Neural cell (in vitro differentiated cells): ENCODE data around the gene CDK15. TPM values are rescaled to one million over a fixed set of nuclear protein-coding genes. Genes with fewer than 3 reads are reported as not detected.

Experiments used
- H2AFZ ChIP-seq: fragments of 200-600, 300-800 bp; sonication (generic), shearing (Covaris generic); 2 replicates; pipeline ENCODE4 v1.6.0; 2014; ENCODE audit warnings: low read depth, mild to moderate bottlenecking, antibody characterized with exemption, low read length, moderate library complexity
- H3F3A ChIP-seq: fragments of 200-600 bp; shearing (Covaris generic); 2 replicates; pipeline ENCODE4 v1.6.1; 2016; ENCODE audit warnings: mild to moderate bottlenecking, moderate library complexity, mixed read lengths, antibody characterized with exemption, low read length; ENCODE audit not compliant: insufficient read depth, poor library complexity, severe bottlenecking
- H3K27ac ChIP-seq: fragments of 200-600, 300-800 bp; sonication (generic), shearing (Covaris generic); 2 replicates; pipeline ENCODE4 v1.5.1; 2014; ENCODE audit warnings: mild to moderate bottlenecking, low read length, moderate library complexity
- H3K27me3 ChIP-seq: fragments of 300-800, 200-600 bp; sonication (generic), shearing (Covaris generic); 2 replicates; pipeline ENCODE4 v1.6.0; 2014; ENCODE audit warnings: mild to moderate bottlenecking, low read depth, low read length, moderate library complexity; ENCODE audit not compliant: insufficient read depth
- H3K36me3 ChIP-seq: fragments of 300-800, 200-600 bp; sonication (generic), shearing (Covaris generic); 2 replicates; pipeline ENCODE4 v1.5.1; 2014; ENCODE audit warnings: mild to moderate bottlenecking, antibody characterized with exemption, low read length, moderate library complexity; ENCODE audit not compliant: insufficient read depth
- H3K4me2 ChIP-seq: fragments of 300-800, 200-600 bp; sonication (generic), shearing (Covaris generic); 2 replicates; pipeline ENCODE4 v1.6.0; 2014; ENCODE audit warnings: mild to moderate bottlenecking, low read length
- H3K4me3 ChIP-seq: fragments of 300-800, 200-600 bp; sonication (generic), shearing (Covaris generic); 2 replicates; pipeline ENCODE4 v1.5.1; 2014; ENCODE audit warnings: mild to moderate bottlenecking, low read length, moderate library complexity
- H3K79me2 ChIP-seq: fragments of 200-600 bp; shearing (Covaris generic); replicated peaks from 2 replicates; pipeline ENCODE4 v1.6.0; 2014; ENCODE audit warnings: mild to moderate bottlenecking, low read length, moderate library complexity; ENCODE audit not compliant: insufficient read depth
- H3K9ac ChIP-seq: fragments of 300-800, 200-600 bp; sonication (generic), shearing (Covaris generic); 2 replicates; pipeline ENCODE4 v1.6.1; 2016; ENCODE audit warnings: mild to moderate bottlenecking, low read length, mixed read lengths
- H3K9me2 ChIP-seq: fragments of 200-600 bp; shearing (Covaris generic); 2 replicates; pipeline ENCODE4 v1.6.1; 2016; ENCODE audit warnings: mild to moderate bottlenecking, low read length, mixed read lengths; ENCODE audit not compliant: insufficient read depth
- H3K9me3 ChIP-seq: fragments of 200-600, 300-800 bp; sonication (generic), shearing (Covaris generic); 2 replicates; pipeline ENCODE4 v1.6.1; 2016; ENCODE audit warnings: mild to moderate bottlenecking, mixed run types, low read length, moderate library complexity, mixed read lengths
- H4K20me1 ChIP-seq: fragments of 200-600 bp; shearing (Covaris generic); 2 replicates; pipeline ENCODE4 v1.6.1; 2016; ENCODE audit warnings: mild to moderate bottlenecking, mixed run types; ENCODE audit not compliant: insufficient read depth
- CTCF ChIP-seq: fragments of 450-650 bp; IDR thresholded peaks from 2 replicates; pipeline ENCODE4 v1.5.1; 2014; ENCODE audit warnings: antibody characterized with exemption, mild to moderate bottlenecking, moderate library complexity; ENCODE audit not compliant: poor library complexity, severe bottlenecking
- EP300 ChIP-seq: fragments of 450-650 bp; conservative IDR thresholded peaks from 2 replicates; pipeline ENCODE4 v1.6.1; 2014; ENCODE audit warnings: antibody characterized with exemption, mild to moderate bottlenecking, moderate library complexity; ENCODE audit not compliant: poor library complexity, severe bottlenecking
- EZH2 ChIP-seq: fragments of 200-600, 300-800 bp; shearing (Covaris generic), sonication (generic); IDR thresholded peaks from 2 replicates; pipeline ENCODE4 v1.6.1; 2014; ENCODE audit warnings: antibody characterized with exemption, low read length, borderline replicate concordance, mild to moderate bottlenecking; ENCODE audit not compliant: insufficient read depth, poor library complexity, severe bottlenecking
- MXI1 ChIP-seq: fragments of 450-650 bp; conservative IDR thresholded peaks from 2 replicates; pipeline ENCODE4 v1.6.1; 2014; ENCODE audit warnings: antibody characterized with exemption, mild to moderate bottlenecking; ENCODE audit not compliant: poor library complexity, severe bottlenecking
- POLR2AphosphoS5 ChIP-seq: IDR thresholded peaks from 2 replicates; pipeline ENCODE4 v1.6.1; 2012
- RAD21 ChIP-seq: fragments of 450-650 bp; conservative IDR thresholded peaks from 2 replicates; pipeline ENCODE4 v1.6.1; 2014; ENCODE audit warnings: antibody characterized with exemption, mild to moderate bottlenecking, moderate library complexity
- SMC3 ChIP-seq: fragments of 450-650 bp; conservative IDR thresholded peaks from 2 replicates; pipeline ENCODE4 v1.6.1; 2014; ENCODE audit warnings: antibody characterized with exemption, mild to moderate bottlenecking, moderate library complexity; ENCODE audit not compliant: poor library complexity
- TAF1 ChIP-seq: IDR thresholded peaks from 2 replicates; pipeline ENCODE4 v1.6.1; 2012; ENCODE audit warnings: low read depth
- polyA plus RNA-seq: library from polyadenylated mRNA; depleted of rRNA; stranded (reverse); fragments of >200 nt; gene quantifications from 2 replicates; pipeline ENCODE4 v1.2.3, GENCODE V29; 2014
- TF ChIP-seq, protein P1 (sequence below): IDR thresholded peaks from 2 replicates; pipeline ENCODE4 v1.6.1; 2012; ENCODE audit warnings: borderline replicate concordance

CDK15 gene
- polyA plus RNA-seq, 1 donor from 2014 or later, result 0.09 TPM

DNA sequence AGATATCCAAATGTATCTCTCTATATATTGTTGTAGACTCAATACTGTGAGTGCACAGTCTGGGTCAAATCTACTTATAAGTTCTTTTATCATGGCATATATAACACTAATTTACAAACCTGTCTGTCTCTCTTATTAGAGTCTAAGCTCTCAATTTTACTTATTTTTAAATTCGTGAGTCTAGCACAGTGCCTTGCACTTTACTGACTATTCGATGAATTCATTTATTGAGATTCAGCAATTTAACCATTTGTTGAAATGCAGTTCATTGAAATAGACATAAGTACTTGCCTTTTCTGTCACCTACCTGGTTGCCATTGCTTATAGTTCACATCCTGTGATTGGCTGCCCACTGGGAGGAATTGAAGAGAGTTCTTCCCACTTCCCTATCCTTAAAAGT lies 15.3 kb upstream of the CDK15 start:
- H3K27me3 ChIP-seq, result no peaks in the 10 kb centered on the region
- H3K9me3 ChIP-seq, result no peaks in the 10 kb centered on the region
- no peak overlapping the region for H2AFZ ChIP-seq
- H3K9ac ChIP-seq, result no peak overlapping the region
- H3K27ac ChIP-seq, result no peak overlapping the region
- no peak overlapping the region for H3K4me2 ChIP-seq
- H3F3A ChIP-seq, result no peaks in the 10 kb centered on the region
- H3K9me2 ChIP-seq, result no peaks in the 10 kb centered on the region
- no peaks in the 10 kb centered on the region for H3K79me2 ChIP-seq
- no peaks in the 10 kb centered on the region for H4K20me1 ChIP-seq
- no peak overlapping the region for H3K4me3 ChIP-seq
- no peak for TF ChIP-seq EP300
- TF ChIP-seq MXI1, result peak; percentile 16
- H3K36me3 ChIP-seq, result no peaks in the 10 kb centered on the region

GRCh38 chr2:201793631-201794030 lies 12.7 kb upstream of the CDK15 start:
- Histone ChIP-seq H4K20me1 (no peaks in the 10 kb centered on the region), H3F3A (no peaks in the 10 kb centered on the region), H3K79me2 (no peaks in the 10 kb centered on the region), H3K4me3 (no peak overlapping the region), H3K9me3 (no peaks in the 10 kb centered on the region), H2AFZ (no peak overlapping the region), H3K27ac (no peak overlapping the region), H3K27me3 (no peaks in the 10 kb centered on the region), H3K4me2 (no peak overlapping the region), H3K36me3 (no peaks in the 10 kb centered on the region), H3K9me2 (no peaks in the 10 kb centered on the region), H3K9ac (no peak overlapping the region)
- no peak for TF ChIP-seq EP300
- no peak for TF ChIP-seq RAD21
- TF ChIP-seq CTCF, result no peak
- TF ChIP-seq MXI1, result no peak
- TF ChIP-seq, protein P1, sequence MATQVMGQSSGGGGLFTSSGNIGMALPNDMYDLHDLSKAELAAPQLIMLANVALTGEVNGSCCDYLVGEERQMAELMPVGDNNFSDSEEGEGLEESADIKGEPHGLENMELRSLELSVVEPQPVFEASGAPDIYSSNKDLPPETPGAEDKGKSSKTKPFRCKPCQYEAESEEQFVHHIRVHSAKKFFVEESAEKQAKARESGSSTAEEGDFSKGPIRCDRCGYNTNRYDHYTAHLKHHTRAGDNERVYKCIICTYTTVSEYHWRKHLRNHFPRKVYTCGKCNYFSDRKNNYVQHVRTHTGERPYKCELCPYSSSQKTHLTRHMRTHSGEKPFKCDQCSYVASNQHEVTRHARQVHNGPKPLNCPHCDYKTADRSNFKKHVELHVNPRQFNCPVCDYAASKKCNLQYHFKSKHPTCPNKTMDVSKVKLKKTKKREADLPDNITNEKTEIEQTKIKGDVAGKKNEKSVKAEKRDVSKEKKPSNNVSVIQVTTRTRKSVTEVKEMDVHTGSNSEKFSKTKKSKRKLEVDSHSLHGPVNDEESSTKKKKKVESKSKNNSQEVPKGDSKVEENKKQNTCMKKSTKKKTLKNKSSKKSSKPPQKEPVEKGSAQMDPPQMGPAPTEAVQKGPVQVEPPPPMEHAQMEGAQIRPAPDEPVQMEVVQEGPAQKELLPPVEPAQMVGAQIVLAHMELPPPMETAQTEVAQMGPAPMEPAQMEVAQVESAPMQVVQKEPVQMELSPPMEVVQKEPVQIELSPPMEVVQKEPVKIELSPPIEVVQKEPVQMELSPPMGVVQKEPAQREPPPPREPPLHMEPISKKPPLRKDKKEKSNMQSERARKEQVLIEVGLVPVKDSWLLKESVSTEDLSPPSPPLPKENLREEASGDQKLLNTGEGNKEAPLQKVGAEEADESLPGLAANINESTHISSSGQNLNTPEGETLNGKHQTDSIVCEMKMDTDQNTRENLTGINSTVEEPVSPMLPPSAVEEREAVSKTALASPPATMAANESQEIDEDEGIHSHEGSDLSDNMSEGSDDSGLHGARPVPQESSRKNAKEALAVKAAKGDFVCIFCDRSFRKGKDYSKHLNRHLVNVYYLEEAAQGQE, result no peak
- TF ChIP-seq SMC3, result no peak
- TF ChIP-seq TAF1, result no peak

DNA sequence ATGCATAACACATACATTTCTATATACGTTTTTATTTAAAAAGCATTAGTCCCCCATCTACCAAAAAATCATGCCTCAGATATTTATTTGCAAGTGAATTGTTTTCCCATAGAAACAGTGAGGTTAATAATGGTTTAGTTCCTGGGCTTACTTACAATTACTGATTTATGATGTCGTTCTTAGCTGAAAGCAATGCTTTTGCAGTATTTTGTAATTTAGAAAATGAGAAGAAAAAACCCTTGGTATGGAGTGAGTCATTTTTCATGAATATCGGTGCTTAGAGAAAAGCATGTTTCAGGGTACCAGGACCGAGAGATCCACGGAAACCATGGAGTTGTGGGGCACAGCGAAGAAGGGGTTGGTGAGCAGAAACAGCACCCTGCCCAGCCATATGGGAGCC lies 12.0 kb upstream of the CDK15 start:
- H3K9me2 ChIP-seq, result no peaks in the 10 kb centered on the region
- no peaks in the 10 kb centered on the region for H3K27me3 ChIP-seq
- no peaks in the 10 kb centered on the region for H3F3A ChIP-seq
- H3K36me3 ChIP-seq, result no peaks in the 10 kb centered on the region
- no peak overlapping the region for H3K4me3 ChIP-seq
- no peaks in the 10 kb centered on the region for H3K79me2 ChIP-seq
- TF ChIP-seq POLR2AphosphoS5 (no peak), CTCF (no peak), TAF1 (no peak), EP300 (no peak), SMC3 (no peak), RAD21 (no peak), MXI1 (no peak), EZH2 (no peak)
- TF ChIP-seq, protein P1, result no peak
- H3K9me3 ChIP-seq, result no peaks in the 10 kb centered on the region
- no peak overlapping the region for H3K9ac ChIP-seq
- no peak overlapping the region for H2AFZ ChIP-seq
- H3K27ac ChIP-seq, result no peak overlapping the region
- H3K4me2 ChIP-seq, result no peak overlapping the region
- H4K20me1 ChIP-seq, result no peaks in the 10 kb centered on the region
